ENCODE data around the gene TUBB2A. TPM values are rescaled to one million over a fixed set of nuclear protein-coding genes. Genes with fewer than 3 reads are reported as not detected.

TUBB2A gene
- total RNA-seq, 1 experiment from 2014 or later, result 33.3 TPM

- no peaks in the 10 kb centered on the region for H3K9me3 ChIP-seq (ENCODE audit: control insufficient read depth, insufficient read depth, low read depth, low read length)
- no peak overlapping the region for H3K27ac ChIP-seq (ENCODE audit: low read length)
- intact Hi-C loops (cut with micrococcal nuclease; ENCODE audit: unreplicated experiment) (no loop called here), in situ Hi-C loops (cut with HindIII; ENCODE audit: low pct_unique_long_range_greater_than_20kb, low sequenced_read_pairs) (no loop called here)
- no TSS peak for BruUV-seq (replicated peaks)
- ChIA-PET POLR2A (interaction anchor here (0.6 kb wide), 1 partner anchor 129 kb away, joined by 3 read pairs; no protein-coding TSS in a partner anchor), CTCF (no interaction called here)
- ATAC-seq (no peak), DNase-seq (ENCODE audit: low read depth, low spot score) (no peak)
- no peaks in the 10 kb centered on the region; the same call in none of the 2 replicates for H3K36me3 ChIP-seq (ENCODE audit: control insufficient read depth, insufficient read depth, low read length)
- H3K27me3 ChIP-seq (ENCODE audit: control insufficient read depth, insufficient read depth, low read length), result no peaks in the 10 kb centered on the region
- no peaks in the 10 kb centered on the region for H3K4me1 ChIP-seq (ENCODE audit: control insufficient read depth, insufficient read depth, low read length)
- TF ChIP-seq, protein P1, sequence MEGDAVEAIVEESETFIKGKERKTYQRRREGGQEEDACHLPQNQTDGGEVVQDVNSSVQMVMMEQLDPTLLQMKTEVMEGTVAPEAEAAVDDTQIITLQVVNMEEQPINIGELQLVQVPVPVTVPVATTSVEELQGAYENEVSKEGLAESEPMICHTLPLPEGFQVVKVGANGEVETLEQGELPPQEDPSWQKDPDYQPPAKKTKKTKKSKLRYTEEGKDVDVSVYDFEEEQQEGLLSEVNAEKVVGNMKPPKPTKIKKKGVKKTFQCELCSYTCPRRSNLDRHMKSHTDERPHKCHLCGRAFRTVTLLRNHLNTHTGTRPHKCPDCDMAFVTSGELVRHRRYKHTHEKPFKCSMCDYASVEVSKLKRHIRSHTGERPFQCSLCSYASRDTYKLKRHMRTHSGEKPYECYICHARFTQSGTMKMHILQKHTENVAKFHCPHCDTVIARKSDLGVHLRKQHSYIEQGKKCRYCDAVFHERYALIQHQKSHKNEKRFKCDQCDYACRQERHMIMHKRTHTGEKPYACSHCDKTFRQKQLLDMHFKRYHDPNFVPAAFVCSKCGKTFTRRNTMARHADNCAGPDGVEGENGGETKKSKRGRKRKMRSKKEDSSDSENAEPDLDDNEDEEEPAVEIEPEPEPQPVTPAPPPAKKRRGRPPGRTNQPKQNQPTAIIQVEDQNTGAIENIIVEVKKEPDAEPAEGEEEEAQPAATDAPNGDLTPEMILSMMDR (IDR thresholded peaks at IDR 0.05), result no peak
- TF ChIP-seq SIN3A (IDR thresholded peaks at IDR 0.05; ENCODE audit: borderline replicate concordance, insufficient read depth, low read depth, low read length) (no peak), TCF7L2 (IDR thresholded peaks at IDR 0.05; ENCODE audit: low read depth, low read length) (no peak), REST (IDR thresholded peaks at IDR 0.05; ENCODE audit: insufficient read depth in 1 of 2, low read depth in 2 of 2, low read length in 1 of 2) (no peak), POLR2AphosphoS5 (IDR thresholded peaks at IDR 0.05; ENCODE audit: low read depth, low read length) (no peak)
- H3K4me3 ChIP-seq (ENCODE audit: low read depth in 2 of 2, low read length in 2 of 2), result no peak overlapping the region
These were observed 14.2 kb downstream of the TUBB2A start for GRCh38 chr6:3143158-3143557.

- H3K36me3 ChIP-seq (ENCODE audit: control insufficient read depth, insufficient read depth, low read length), result no peaks in the 10 kb centered on the region; the same call in none of the 2 replicates
- ATAC-seq, result no peak
- CTCF ChIA-PET, result no interaction called here
These were observed 14.8 kb downstream of the TUBB2A start for GRCh38 chr6:3142536-3142935.

More at GRCh38 chr6:3142536-3142935, 14.8 kb downstream of the TUBB2A start:
- Histone ChIP-seq H3K27ac (ENCODE audit: low read length) (no peak overlapping the region), H3K4me1 (ENCODE audit: control insufficient read depth, insufficient read depth, low read length) (no peaks in the 10 kb centered on the region), H3K9me3 (ENCODE audit: control insufficient read depth, insufficient read depth, low read depth, low read length) (no peaks in the 10 kb centered on the region), H3K27me3 (ENCODE audit: control insufficient read depth, insufficient read depth, low read length) (no peaks in the 10 kb centered on the region), H3K4me3 (ENCODE audit: low read depth in 2 of 2, low read length in 2 of 2) (no peak overlapping the region)
- TF ChIP-seq TCF7L2 (IDR thresholded peaks at IDR 0.05; ENCODE audit: low read depth, low read length) (no peak), POLR2AphosphoS5 (IDR thresholded peaks at IDR 0.05; ENCODE audit: low read depth, low read length) (no peak), SIN3A (IDR thresholded peaks at IDR 0.05; ENCODE audit: borderline replicate concordance, insufficient read depth, low read depth, low read length) (no peak), REST (IDR thresholded peaks at IDR 0.05; ENCODE audit: insufficient read depth in 1 of 2, low read depth in 2 of 2, low read length in 1 of 2) (no peak)
- TF ChIP-seq, protein P1 (IDR thresholded peaks at IDR 0.05), result no peak
- in situ Hi-C loops (cut with HindIII; ENCODE audit: low pct_unique_long_range_greater_than_20kb, low sequenced_read_pairs) (no loop called here), intact Hi-C loops (cut with micrococcal nuclease; ENCODE audit: unreplicated experiment) (no loop called here)
- BruUV-seq (replicated peaks), result no TSS peak
- no peak for DNase-seq (ENCODE audit: low read depth, low spot score)
- POLR2A ChIA-PET, result no interaction called here

All from Panc1 (cell line).